GM19035 (cell line): ENCODE data around the gene MAP3K20.

Experiments used
- ATAC-seq: cut with Tn5 transposase; IDR thresholded peaks from one replicate; pipeline ENCODE4 v1.9.1; 2021; ENCODE audit not compliant: unreplicated experiment

The MAP3K20 gene

GRCh38 chr2:173050684-173051083 lies 25.0 kb upstream of the MAP3K20 start:
- no peak for ATAC-seq

GRCh38 chr2:173051463-173052215 lies 24.0 kb upstream of the MAP3K20 start:
- no peak for ATAC-seq

GRCh38 chr2:173053043-173053699 lies 22.5 kb upstream of the MAP3K20 start:
- no peak for ATAC-seq

- no peak for ATAC-seq
Measured at GRCh38 chr2:173054466-173054865, 21.2 kb upstream of the MAP3K20 start.

- ATAC-seq, result no peak
Measured at GRCh38 chr2:173056705-173057364, 18.8 kb upstream of the MAP3K20 start.

GRCh38 chr2:173058097-173058496 lies 17.5 kb upstream of the MAP3K20 start:
- ATAC-seq, result no peak

- ATAC-seq, result no peak
Measured at GRCh38 chr2:173058673-173059072, 17.0 kb upstream of the MAP3K20 start.

- no peak for ATAC-seq
Measured at GRCh38 chr2:173059292-173059691, 16.4 kb upstream of the MAP3K20 start.

- ATAC-seq, result no peak
Measured at GRCh38 chr2:173059971-173060461, 15.6 kb upstream of the MAP3K20 start.

GRCh38 chr2:173062801-173063200 lies 12.8 kb upstream of the MAP3K20 start:
- ATAC-seq, result no peak

- no peak for ATAC-seq
Measured at GRCh38 chr2:173064151-173064805, 11.4 kb upstream of the MAP3K20 start.

- no peak for ATAC-seq
Measured at GRCh38 chr2:173066887-173067676, 8.6 kb upstream of the MAP3K20 start.

GRCh38 chr2:173075056-173075780 lies 428 bp upstream of the MAP3K20 start:
- no peak for ATAC-seq

- ATAC-seq, result peak; percentile 29
Measured at GRCh38 chr2:173076581-173077345, 1.1 kb downstream of the MAP3K20 start.

GRCh38 chr2:173077506-173078177 lies 2.0 kb downstream of the MAP3K20 start:
- no peak for ATAC-seq

- ATAC-seq, result no peak
Measured at GRCh38 chr2:173079141-173079540, 3.5 kb downstream of the MAP3K20 start.

- no peak for ATAC-seq
Measured at GRCh38 chr2:173079973-173080860, 4.6 kb downstream of the MAP3K20 start.
